OCI-LY7 (cell line): ENCODE data around the gene FASTK. TPM values are rescaled to one million over a fixed set of nuclear protein-coding genes. Genes with fewer than 3 reads are reported as not detected.

Experiments
- BruUV-seq: library from RNA; stranded (reverse); fragments of 400-500 nt; replicated peaks from 2 replicates; lab custom pipeline; 2021; lab: Mats Ljungman, UMichigan
- CTCF ChIA-PET: fragments of 300-600 bp; sonication (Branson Sonifier 250); formaldehyde crosslinking; loops from one replicate; lab custom pipeline; 2022; ENCODE audit warnings: antibody characterized with exemption; ENCODE audit not compliant: unreplicated experiment; lab: Charles Lee
- POLR2A ChIA-PET: fragments of 300-600 bp; sonication (Branson Sonifier 250); formaldehyde crosslinking; loops from one replicate; lab custom pipeline; 2022; ENCODE audit warnings: antibody characterized with exemption; lab: Charles Lee
- DNase-seq: peaks from one replicate; pipeline ENCODE4 v3.0.0-alpha.2; 2015; ENCODE audit warnings: low spot score
- H2AFZ ChIP-seq: fragments of 200-600 bp; sonication (generic), shearing (Covaris generic); 2 replicates; pipeline ENCODE4 v1.6.1; 2014; ENCODE audit warnings: mild to moderate bottlenecking, antibody characterized with exemption, low read length, moderate library complexity
- H3K27ac ChIP-seq: fragments of 200-600 bp; sonication (generic); 2 replicates; pipeline ENCODE4 v1.5.1; 2014; ENCODE audit warnings: mixed run types, low read depth, mild to moderate bottlenecking, moderate library complexity, low read length, inconsistent platforms; ENCODE audit not compliant: poor library complexity, severe bottlenecking
- H3K36me3 ChIP-seq: fragments of 200-600 bp; sonication (generic); 2 replicates; pipeline ENCODE4 v1.6.1; 2014; ENCODE audit warnings: mild to moderate bottlenecking, antibody characterized with exemption, low read length, moderate library complexity, mixed read lengths; ENCODE audit not compliant: insufficient read depth
- H3K4me1 ChIP-seq: fragments of 200-600 bp; sonication (generic); 2 replicates; pipeline ENCODE4 v1.5.1; 2014; ENCODE audit warnings: mild to moderate bottlenecking, low read length; ENCODE audit not compliant: insufficient read depth, poor library complexity, severe bottlenecking
- H3K4me2 ChIP-seq: fragments of 200-600 bp; sonication (generic); 2 replicates; pipeline ENCODE4 v1.6.1; 2014; ENCODE audit warnings: mild to moderate bottlenecking, low read length
- H3K4me3 ChIP-seq: fragments of 200-600 bp; sonication (generic); 2 replicates; pipeline ENCODE4 v1.5.1; 2014; ENCODE audit warnings: mild to moderate bottlenecking, low read depth, low read length; ENCODE audit not compliant: poor library complexity, severe bottlenecking
- H3K79me2 ChIP-seq: fragments of 200-600 bp; sonication (generic); 2 replicates; pipeline ENCODE4 v1.6.1; 2016; ENCODE audit warnings: low read depth, mild to moderate bottlenecking, low read length, moderate library complexity, mixed read lengths; ENCODE audit not compliant: insufficient read depth
- H3K9me2 ChIP-seq: fragments of 200-600 bp; sonication (generic); 2 replicates; pipeline ENCODE4 v1.6.1; 2016; ENCODE audit warnings: mild to moderate bottlenecking, low read length, mixed read lengths; ENCODE audit not compliant: insufficient read depth
- H3K9me3 ChIP-seq: fragments of 200-600 bp; sonication (generic); 2 replicates; pipeline ENCODE4 v1.6.1; 2014; ENCODE audit warnings: mild to moderate bottlenecking, mixed run types, low read length, mixed read lengths
- H4K20me1 ChIP-seq: fragments of 200-600 bp; sonication (generic); 2 replicates; pipeline ENCODE4 v1.6.1; 2014; ENCODE audit warnings: mild to moderate bottlenecking, antibody characterized with exemption, low read length, moderate library complexity, mixed read lengths; ENCODE audit not compliant: insufficient read depth
- CTCF ChIP-seq: fragments of 200-600 bp; sonication (generic); conservative IDR thresholded peaks from 2 replicates; pipeline ENCODE4 v1.5.1; 2014; ENCODE audit warnings: mild to moderate bottlenecking, antibody characterized with exemption, low read length, moderate library complexity, mixed read lengths
- EZH2phosphoT487 ChIP-seq: fragments of 200-600 bp; sonication (generic); IDR thresholded peaks from 2 replicates; pipeline ENCODE4 v1.6.1; 2018; ENCODE audit warnings: low read depth, borderline replicate concordance, mild to moderate bottlenecking, mixed run types, antibody characterized with exemption, low read length, moderate library complexity, mixed read lengths
- intact Hi-C: fragments of 100-400 bp; cut with micrococcal nuclease; formaldehyde crosslinking; loops from one replicate; pipeline ENCODE4 v1.10.0; 2022; ENCODE audit not compliant: unreplicated experiment
- total RNA-seq, 2 experiments: library from RNA; depleted of rRNA in 1 of 2; stranded (reverse); fragments of >200 nt in 1 of 2; shearing (Covaris generic) in 1 of 2; gene quantifications; 2 replicates each; pipeline ENCODE4 v1.2.3, GENCODE V29; 2014 to 2022

The FASTK gene
- total RNA-seq, 2 experiments from 2014 or later = 90.5 to 118 TPM

DNA sequence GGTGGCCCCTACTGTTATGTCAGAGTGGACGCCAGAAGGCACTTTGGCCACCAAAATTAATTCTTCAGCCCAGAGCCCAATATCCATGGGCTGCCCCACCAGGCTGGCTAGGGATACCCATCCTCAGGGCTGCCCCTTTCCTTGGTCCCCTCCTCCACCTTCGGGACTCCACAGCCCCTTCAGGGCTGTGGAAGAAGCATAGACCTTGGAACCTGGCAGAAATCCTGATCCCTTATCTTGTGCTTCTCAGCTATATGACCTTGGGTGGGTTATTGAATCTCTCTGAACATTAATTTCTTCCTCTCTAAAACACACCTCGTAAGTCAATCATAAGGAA, 3.2 kb upstream of the FASTK start:
- Histone ChIP-seq H3K4me3 (peak overlapping the region; percentile 91), H3K9me2 (no peaks in the 10 kb centered on the region), H3K79me2 (peaks cover 28% of the 10 kb centered on the region), H3K9me3 (no peaks in the 10 kb centered on the region), H3K36me3 (peaks cover 12% of the 10 kb centered on the region; the same call in 1 of the 2 replicates), H4K20me1 (no peaks in the 10 kb centered on the region), H3K4me1 (peaks cover 50% of the 10 kb centered on the region), H2AFZ (peak overlapping the region; percentile 66), H3K27ac (no peak overlapping the region), H3K4me2 (peak overlapping the region; percentile 100)
- no TSS peak for BruUV-seq
- intact Hi-C loops = loop anchor here (5.0 to 10.0 kb wide), 3 partner anchors 109 to 189 kb away; partner anchors contain the start of genes ABCF2 and KCNH2
- CTCF ChIA-PET = no interaction called here
- no peak for TF ChIP-seq EZH2phosphoT487
- TF ChIP-seq CTCF = no peak
- POLR2A ChIA-PET = interaction anchor here (1.2 kb wide), 1 partner anchor 25 kb away, joined by 3 read pairs; the partner anchor contains the start of gene SLC4A2
- DNase-seq = no peak

GRCh38 chr7:151083071-151083823, 2.6 kb upstream of the FASTK start, which contains the start of gene TMUB1:
Gene TMUB1 (minus strand): TSS chr7:151083493. CDS start chr7:151082563, 930 bp downstream.
- no TSS peak for BruUV-seq
- Histone ChIP-seq H3K4me1 (peaks cover 56% of the 10 kb centered on the region), H3K9me3 (no peaks in the 10 kb centered on the region), H3K4me3 (peak within 1 kb of the TSS; percentile 91), H2AFZ (peak within 1 kb of the TSS; percentile 66), H3K4me2 (peak within 1 kb of the TSS; percentile 100), H4K20me1 (no peaks in the 10 kb centered on the region), H3K9me2 (no peaks in the 10 kb centered on the region), H3K36me3 (peaks cover 17% of the 10 kb centered on the region; the same call in 1 of the 2 replicates), H3K79me2 (peaks cover 28% of the 10 kb centered on the region), H3K27ac (peak within 1 kb of the TSS; percentile 48)
- intact Hi-C loops = loop anchor here (5.0 to 10.0 kb wide), 3 partner anchors 108 to 188 kb away; partner anchors contain the start of genes ABCF2 and KCNH2
- TF ChIP-seq EZH2phosphoT487 (no peak), CTCF (no peak)
- CTCF ChIA-PET = interaction anchor here (1.1 kb wide), 1 partner anchor 11 kb away, joined by 3 read pairs; no protein-coding TSS in a partner anchor
- peak; percentile 84 for DNase-seq
- POLR2A ChIA-PET = interaction anchor here (1.2 kb wide), 1 partner anchor 24 kb away, joined by 3 read pairs; the partner anchor contains the start of gene SLC4A2
